GDM1 (cell line): Measurements from ENCODE around the gene ACADL.
"Not testable (repeated sequence)": the region's sequence is repeated elsewhere in the genome, so short reads cannot be mapped to it uniquely, and the experiment has no call there.

ENCODE experiments used
- DNase-seq: peaks from one replicate; lab custom pipeline; 2025; lab: John Stamatoyannopoulos, UW

ACADL gene

DNA sequence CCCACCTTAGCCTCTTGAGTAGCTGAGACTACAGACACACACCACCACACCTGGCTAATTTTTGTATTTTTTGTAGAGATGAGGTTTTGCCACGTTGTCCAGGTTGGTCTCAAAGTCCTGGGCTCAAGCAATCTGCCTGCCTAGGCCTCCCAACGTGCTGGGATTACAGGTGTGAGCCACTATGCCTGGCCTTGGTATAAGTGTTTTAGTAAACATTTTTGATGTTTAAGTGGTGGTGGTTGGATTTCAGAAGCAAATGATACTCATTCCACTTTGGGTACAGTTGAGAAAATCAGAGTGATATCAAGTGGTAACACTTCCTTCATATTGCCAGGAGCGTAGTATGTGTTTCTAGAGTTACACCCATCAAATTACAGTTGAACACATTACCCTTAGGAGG is 25.4 kb downstream of the ACADL start:
- DNase-seq: no peak

DNA sequence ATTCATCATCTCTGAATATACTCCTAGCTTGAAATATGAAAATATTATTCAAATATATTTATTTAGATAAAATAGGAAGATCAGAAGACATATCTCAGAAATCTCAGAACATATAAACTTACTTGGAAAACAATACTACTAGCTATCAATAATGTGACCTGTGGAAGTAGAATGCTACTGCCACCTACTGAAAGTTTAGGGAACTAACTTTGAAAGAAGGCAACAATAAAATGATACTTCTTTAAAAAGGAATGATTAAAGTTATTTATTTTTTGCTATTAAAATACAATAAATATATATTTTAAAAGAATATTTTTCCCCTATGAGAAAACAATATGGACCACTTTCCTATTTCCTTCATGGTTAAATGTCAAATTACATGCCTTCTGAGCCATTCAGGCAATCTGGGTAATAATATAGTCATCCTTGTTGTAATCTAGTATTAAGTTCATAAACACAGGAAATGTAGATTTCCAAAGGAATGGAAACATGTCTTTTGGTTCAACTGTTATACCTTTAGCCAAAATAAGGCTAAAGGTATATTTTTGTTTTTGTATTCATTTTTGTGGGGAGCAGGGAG is 26.0 kb downstream of the ACADL start:
- no peak for DNase-seq

DNA sequence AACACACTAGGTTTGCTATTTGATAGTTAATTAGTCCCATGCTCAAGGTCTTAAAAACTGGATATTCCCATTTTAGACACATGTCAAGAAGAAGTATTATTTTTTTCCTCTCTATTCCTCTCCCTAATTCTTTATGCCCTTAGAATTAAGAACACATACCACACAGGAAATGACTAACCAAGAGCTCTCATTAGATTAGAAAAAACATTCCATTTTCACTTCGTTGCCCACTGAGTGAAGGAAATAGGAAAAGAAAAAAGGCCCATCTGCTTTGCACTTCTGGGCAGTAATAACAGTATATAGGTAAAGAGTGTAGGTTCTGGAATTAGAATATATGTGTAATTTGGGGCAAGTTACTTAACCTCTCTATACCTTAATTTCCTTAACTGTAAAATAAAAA is 26.9 kb downstream of the ACADL start:
- no peak for DNase-seq

GRCh38 chr2:210197720-210198119 is 27.5 kb downstream of the ACADL start:
- DNase-seq: no peak

- DNase-seq: peak; percentile 3
Measured at GRCh38 chr2:210195101-210195852, 30.0 kb downstream of the ACADL start.

GRCh38 chr2:210190345-210190744 is 34.9 kb downstream of the ACADL start:
- DNase-seq: no peak

DNA sequence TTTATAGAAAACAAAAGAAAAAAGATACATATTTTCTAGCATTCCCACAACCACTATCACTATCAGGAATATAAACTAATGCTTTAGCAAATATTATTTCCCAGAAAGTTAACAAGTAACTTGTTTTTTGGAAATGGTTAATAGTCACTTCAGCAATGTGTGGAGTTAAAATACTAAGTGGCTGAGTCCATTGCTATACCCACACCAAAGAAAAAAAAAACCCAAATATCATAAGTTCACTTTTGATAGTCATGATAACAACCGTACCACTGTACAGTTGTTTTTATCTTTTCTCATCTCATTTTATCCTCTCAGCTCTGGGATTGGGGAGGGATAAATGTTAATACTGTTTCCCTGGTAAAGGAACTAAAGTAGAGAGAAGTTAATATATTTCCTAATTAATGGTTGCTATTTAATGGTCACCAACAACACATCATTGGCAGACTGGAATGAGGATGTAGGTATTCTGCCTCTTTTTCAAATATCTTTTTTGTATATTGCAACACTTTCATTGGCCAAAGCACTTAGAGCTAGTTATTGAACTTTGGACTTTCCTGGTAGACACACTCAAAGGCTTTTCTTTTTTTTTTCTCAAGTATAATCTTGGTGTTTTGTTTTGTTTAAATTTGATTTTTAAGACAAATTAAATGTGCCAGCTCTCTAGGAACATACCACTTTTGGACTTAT is 35.7 kb downstream of the ACADL start:
- DNase-seq: no peak

DNA sequence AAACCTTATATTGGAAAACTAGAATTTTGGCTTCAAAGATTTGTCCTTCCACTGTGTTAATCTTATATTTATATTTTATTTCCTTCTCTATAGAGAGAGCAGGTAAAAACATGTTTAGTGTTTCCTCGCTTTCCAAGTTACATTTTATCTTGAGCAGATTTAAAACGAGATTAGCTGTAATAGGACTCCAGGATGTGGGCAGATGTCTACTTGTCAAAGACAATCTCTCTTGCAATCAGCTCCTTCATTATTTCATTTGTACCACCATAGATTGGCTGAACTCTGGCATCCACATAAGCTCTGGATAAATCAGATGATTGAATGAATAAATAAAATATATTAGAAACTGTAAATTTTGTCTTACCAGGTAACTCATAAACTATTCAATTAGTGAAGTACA is 36.5 kb downstream of the ACADL start:
- no peak for DNase-seq

- no peak for DNase-seq
Measured at GRCh38 chr2:210188190-210188589, 37.1 kb downstream of the ACADL start.

- not testable (repeated sequence) for DNase-seq
Measured at GRCh38 chr2:210183936-210184335, 41.3 kb downstream of the ACADL start.

GRCh38 chr2:210181606-210182088 is 43.6 kb downstream of the ACADL start:
- DNase-seq: not testable (repeated sequence)

GRCh38 chr2:210181033-210181605 is 44.1 kb downstream of the ACADL start:
- not testable (repeated sequence) for DNase-seq

- no peak for DNase-seq
Measured at GRCh38 chr2:210180477-210180876, 44.8 kb downstream of the ACADL start.

DNA sequence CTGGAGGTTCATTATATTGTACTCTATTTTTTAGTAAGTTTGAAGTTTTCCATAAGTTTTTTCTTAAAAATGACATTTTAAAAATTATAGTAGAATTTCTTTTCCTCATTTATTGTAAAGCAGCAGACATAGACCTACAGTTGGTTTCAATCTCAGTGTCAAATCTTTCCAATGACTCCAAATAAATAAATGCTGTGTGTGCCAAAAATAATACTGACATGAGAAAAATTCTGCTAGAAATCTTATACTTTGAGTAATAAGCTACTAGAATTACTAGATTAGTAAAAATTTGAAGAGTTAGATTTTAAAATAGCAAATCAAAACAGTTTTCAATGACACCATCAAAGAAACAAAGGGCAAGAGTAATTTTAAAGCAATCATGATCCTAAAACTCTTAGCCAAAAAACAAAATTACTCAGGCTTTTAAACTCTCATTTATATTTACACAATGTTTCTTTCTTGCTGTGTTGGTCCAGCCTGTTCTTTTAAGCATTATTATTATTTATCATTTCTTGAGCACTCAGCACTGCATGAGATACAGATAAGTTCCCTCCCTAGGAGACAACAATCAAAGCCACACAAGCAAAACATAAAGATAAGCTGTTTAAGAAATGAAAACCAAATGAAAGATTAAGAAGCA is 45.8 kb downstream of the ACADL start:
- no peak for DNase-seq

- DNase-seq: no peak
Measured at GRCh38 chr2:210177769-210178168, 47.5 kb downstream of the ACADL start.

DNA sequence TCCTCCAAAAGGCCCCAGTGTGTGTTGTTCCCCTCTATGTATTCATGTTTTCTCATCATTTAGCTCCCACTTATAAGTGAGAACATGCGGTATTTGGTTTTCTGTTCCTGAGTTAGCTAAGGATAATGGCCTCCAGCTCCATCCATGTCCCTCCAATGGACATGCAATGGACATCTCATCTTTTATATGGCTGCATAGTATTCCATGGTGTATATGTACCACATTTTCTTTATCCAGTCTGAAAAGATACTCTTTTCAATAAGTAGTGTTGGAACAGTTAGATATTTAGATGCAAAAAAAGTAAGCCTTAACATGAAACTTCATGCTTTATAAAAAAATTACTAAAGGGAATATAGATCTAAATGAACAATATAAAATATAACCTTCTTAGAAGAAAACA is 48.1 kb downstream of the ACADL start:
- not testable (repeated sequence) for DNase-seq

GRCh38 chr2:210174086-210174485 is 51.2 kb downstream of the ACADL start:
- DNase-seq: no peak

DNA sequence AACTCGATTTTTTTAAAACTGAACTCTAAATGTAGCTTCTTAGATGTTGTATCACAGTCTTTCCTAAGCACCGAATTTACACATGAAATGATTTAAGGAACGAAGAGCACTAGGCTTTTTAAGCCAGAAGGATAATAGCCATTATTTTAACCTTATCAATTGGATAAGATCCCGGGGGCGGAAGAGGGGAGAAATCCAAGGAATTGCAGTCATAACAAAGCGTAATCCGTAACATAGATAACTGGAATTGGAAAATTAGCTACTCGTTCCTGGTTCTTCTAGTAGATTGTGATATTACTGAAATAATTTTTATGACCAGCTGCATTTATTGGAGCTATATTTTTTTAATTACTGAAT is 53.0 kb downstream of the ACADL start:
- DNase-seq: no peak

DNA sequence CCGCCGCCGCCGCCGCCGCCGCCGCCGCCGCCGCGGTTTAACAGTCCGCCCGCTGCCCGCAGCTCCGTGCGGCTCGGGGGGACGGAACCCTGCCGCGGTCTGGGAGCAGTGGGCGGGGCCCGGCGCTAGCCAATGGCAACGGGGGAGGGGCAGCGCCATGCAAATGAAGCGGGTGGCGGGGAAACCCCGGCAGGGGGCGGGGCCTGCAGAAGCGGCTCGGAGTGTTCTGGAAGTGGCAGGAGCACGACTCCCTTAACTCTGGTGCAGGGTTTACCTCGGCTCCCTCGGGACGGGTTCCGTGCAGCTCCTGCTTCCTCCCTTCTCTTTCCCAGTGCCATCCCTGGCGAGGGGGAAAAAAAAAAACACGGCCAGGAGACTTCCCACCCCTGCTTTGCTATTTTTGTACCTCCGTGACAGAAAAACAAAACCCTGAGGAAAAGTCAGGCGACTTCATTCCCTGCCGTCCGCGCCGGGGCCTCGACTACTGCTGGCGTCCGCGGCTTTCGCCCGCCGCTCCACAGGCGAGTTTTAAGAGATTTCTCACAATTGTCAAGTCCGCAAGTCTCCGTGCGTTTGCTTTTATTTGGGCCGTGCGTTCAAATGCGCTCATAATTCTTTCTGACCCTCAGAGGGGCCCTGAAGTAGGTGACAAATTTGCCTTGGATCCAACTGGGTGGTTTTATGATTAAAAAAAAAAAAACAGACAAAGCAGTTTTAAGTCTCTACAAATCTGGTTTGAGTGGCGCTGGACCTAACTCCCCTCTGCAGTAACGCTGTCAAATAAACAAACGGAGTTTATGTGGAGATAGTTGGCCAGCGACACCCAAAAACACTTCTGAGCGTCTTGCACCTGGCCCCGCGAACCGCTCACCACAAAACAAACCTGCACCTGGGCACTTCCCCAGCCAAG is 53.7 kb downstream of the ACADL start, which contains the start of gene KANSL1L:
Gene KANSL1L, minus strand, starts transcription at position 101 of the 910 bp plus-strand sequence. CDS start 16,827 bp downstream, outside the sequence.
- peak; percentile 95 for DNase-seq

DNA sequence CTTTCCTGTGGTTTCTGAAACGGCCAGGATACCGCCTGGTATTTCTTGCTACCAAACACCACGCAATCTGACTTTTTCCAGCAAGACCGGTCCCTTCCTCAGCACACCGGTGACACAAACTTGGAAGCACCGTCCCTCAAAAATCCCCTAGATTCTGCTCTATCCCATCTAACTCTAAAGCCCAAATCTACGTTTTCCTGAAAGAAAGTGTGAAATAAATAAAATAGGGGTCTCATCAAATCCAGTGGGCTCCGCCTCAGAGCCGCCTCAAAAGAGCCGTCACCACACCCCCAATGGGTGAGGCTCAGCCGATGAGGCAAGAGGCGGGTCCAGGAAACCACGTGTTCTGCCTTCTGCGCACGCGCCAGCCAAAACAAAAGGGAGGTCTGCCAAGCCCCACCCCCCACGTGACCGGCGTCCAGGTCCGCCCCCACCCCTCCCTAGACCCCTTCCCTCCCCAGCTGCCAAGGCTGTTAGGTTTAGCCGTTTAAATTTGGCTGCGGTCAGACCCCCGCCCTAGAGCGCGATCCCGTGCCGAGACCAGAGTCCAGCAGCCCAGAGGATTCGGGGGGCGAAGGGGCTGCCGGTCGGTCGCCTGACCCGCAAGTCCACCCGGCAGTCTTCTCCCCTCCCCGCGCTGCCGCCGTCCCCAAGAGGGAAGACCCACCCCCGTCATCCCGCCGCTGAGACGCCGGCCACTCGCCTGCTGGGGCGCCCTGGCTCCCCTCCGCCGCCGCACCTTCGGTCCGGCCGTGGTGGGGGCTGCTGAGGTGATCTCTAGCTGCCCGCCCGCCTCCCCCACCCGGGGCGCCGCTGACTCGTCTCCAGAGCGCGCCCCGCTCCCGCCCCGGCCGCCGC is 54.6 kb downstream of the ACADL start:
- DNase-seq: peak; percentile 92
